A549 (cell line): ENCODE data around the gene BRAF. TPM values are rescaled to one million over a fixed set of nuclear protein-coding genes. Genes with fewer than 3 reads are reported as not detected.

Experiments used
- ATAC-seq, 2 experiments: fragments of 200-7000 bp in 1 of 2; fragments of >200 bp in 1 of 2; cut with Nextera tagmentation in 1 of 2; cut with Tn5 transposase in 1 of 2; 3 replicates each; pipeline versions ENCODE4 v1.8.0 to v1.9.1; 2018 to 2020; ENCODE audit warnings: mild to moderate bottlenecking in 1 of 2, moderate library complexity in 1 of 2
- CTCF ChIA-PET: fragments of 300-600 bp; sonication (Branson Sonifier 250); formaldehyde crosslinking; extraction: SDS; loops from one replicate; lab custom pipeline; 2021; ENCODE audit warnings: antibody characterized with exemption, inconsistent platforms; lab: Yijun Ruan, JAX
- POLR2A ChIA-PET: fragments of 350-600 bp; formaldehyde crosslinking; extraction: SDS; loops from one replicate; lab custom pipeline; 2021; ENCODE audit warnings: antibody characterized with exemption, inconsistent platforms; lab: Yijun Ruan, JAX
- DNase-seq, 2 experiments: peaks; one replicate each; pipeline versions ENCODE4 v3.0.0 to v3.0.0-alpha.2; 2011 to 2016; ENCODE audit warnings: low read depth in 1 of 2, low spot score in 1 of 2
- FAIRE-seq: peaks from 2 replicates; lab custom pipeline; 2011; peaks lifted over from hg19 to GRCh38; lab: Jason Lieb, UNC
- H3K27ac ChIP-seq, 2 experiments: fragments of >200 bp; sonication (Bioruptor Twin); formaldehyde crosslinking; 3 replicates each; pipeline ENCODE4 v1.5.1; 2016 to 2017
- H3K4me1 ChIP-seq: fragments of >200 bp; sonication (Bioruptor Twin); formaldehyde crosslinking; 3 replicates; pipeline ENCODE4 v1.6.1; 2016
- H3K4me2 ChIP-seq: fragments of >200 bp; sonication (Bioruptor Twin); formaldehyde crosslinking; 3 replicates; pipeline ENCODE4 v1.6.1; 2016
- H3K4me3 ChIP-seq: fragments of >200 bp; sonication (Bioruptor Twin); formaldehyde crosslinking; 3 replicates; pipeline ENCODE4 v1.5.1; 2016
- H3K9me3 ChIP-seq: fragments of >200 bp; sonication (Bioruptor Twin); formaldehyde crosslinking; 3 replicates; pipeline ENCODE4 v1.6.1; 2016
- CBX2 ChIP-seq: fragments of 200-600 bp; sonication (generic); IDR thresholded peaks from 2 replicates; pipeline ENCODE4 v1.6.1; 2016; ENCODE audit warnings: low read depth, mild to moderate bottlenecking, borderline replicate concordance
- CHD4 ChIP-seq: fragments of 200-600 bp; sonication (generic); IDR thresholded peaks from 2 replicates; pipeline ENCODE4 v1.6.1; 2016; ENCODE audit warnings: antibody characterized with exemption, mild to moderate bottlenecking, borderline replicate concordance
- ELK1 ChIP-seq: fragments of 150-350 bp; IDR thresholded peaks from 2 replicates; pipeline ENCODE4 v1.6.1; 2014; ENCODE audit warnings: low read depth, mild to moderate bottlenecking, low read length
- EP300 ChIP-seq, 2 experiments: fragments of >200 bp; sonication (Bioruptor Twin); formaldehyde crosslinking; IDR thresholded peaks; 2 replicates in 1 of 2; 3 replicates in 1 of 2; pipeline ENCODE4 v1.6.1; 2016 to 2017
- ESRRA ChIP-seq: fragments of 150-350 bp; IDR thresholded peaks from 2 replicates; pipeline ENCODE4 v1.6.1; 2014; ENCODE audit warnings: mild to moderate bottlenecking, low read length, borderline replicate concordance
- FOSB ChIP-seq: fragments of 250-450 bp; sonication (Bioruptor Pico); IDR thresholded peaks from 2 replicates; pipeline ENCODE4 v1.5.0; 2020; ENCODE audit warnings: mild to moderate bottlenecking, moderate library complexity
- FOSL2 ChIP-seq, 2 experiments: fragments of 450-650 bp in 1 of 2; fragments of >200 bp in 1 of 2; sonication (Bioruptor Twin) in 1 of 2; formaldehyde crosslinking; IDR thresholded peaks; 2 replicates each; pipeline versions ENCODE4 v1.5.0 to v1.6.1; 2016 to 2020; ENCODE audit warnings: mild to moderate bottlenecking in 1 of 2, moderate library complexity in 1 of 2
- HDAC2 ChIP-seq: fragments of 200-600 bp; sonication (generic); IDR thresholded peaks from 2 replicates; pipeline ENCODE4 v1.6.1; 2016
- JUN ChIP-seq, 2 experiments: fragments of >200 bp; sonication (Bioruptor Twin); formaldehyde crosslinking; IDR thresholded peaks; 2 replicates in 1 of 2; 3 replicates in 1 of 2; pipeline ENCODE4 v1.6.1; 2016 to 2017
- JUNB ChIP-seq: fragments of >200 bp; sonication (Bioruptor Twin); formaldehyde crosslinking; IDR thresholded peaks from 2 replicates; pipeline ENCODE4 v1.6.1; 2016
- NFE2L2 ChIP-seq: fragments of 150-350 bp; conservative IDR thresholded peaks from 2 replicates; pipeline ENCODE4 v1.6.1; 2014; ENCODE audit warnings: low read length
- PBX3 ChIP-seq: IDR thresholded peaks from 2 replicates; pipeline ENCODE4 v1.6.1; 2012
- PHF8 ChIP-seq: fragments of 200-600 bp; sonication (generic); IDR thresholded peaks from 2 replicates; pipeline ENCODE4 v1.6.1; 2016; ENCODE audit warnings: low read depth, mild to moderate bottlenecking, antibody characterized with exemption, moderate library complexity, borderline replicate concordance
- RARB ChIP-seq: fragments of 250-450 bp; sonication (Bioruptor Pico); IDR thresholded peaks from 2 replicates; pipeline ENCODE4 v1.8.0; 2021; ENCODE audit warnings: mild to moderate bottlenecking, moderate library complexity
- SREBF2 ChIP-seq: fragments of 450-650 bp; IDR thresholded peaks from 2 replicates; pipeline ENCODE4 v1.6.1; 2014; ENCODE audit warnings: mild to moderate bottlenecking, moderate library complexity
- ZC3H11A ChIP-seq: fragments of 450-650 bp; IDR thresholded peaks from 2 replicates; pipeline ENCODE4 v1.6.1; 2014; ENCODE audit warnings: antibody characterized with exemption, mild to moderate bottlenecking
- WGBS: methylation state at CpG from one replicate; pipeline ENCODE4 v1.1.6; 2017; ENCODE audit errors: missing lambda C conversion rate; 5-methylcytosine and 5-hydroxymethylcytosine counted together
- polyA plus RNA-seq, 4 experiments: library from polyadenylated mRNA; depleted of rRNA in 3 of 4; stranded (reverse); fragments of >200 nt; fragmentation: RNase III in 1 of 4; extraction: RNeasy Plus Mini Kit Qiagen cat#74134 plus additional on column Dnase treatment in 1 of 4; gene quantifications; 2 replicates in 3 of 4; 3 replicates in 1 of 4; pipeline ENCODE4 v1.2.3, GENCODE V29; 2011 to 2017
- TF ChIP-seq, protein P1 (sequence below): fragments of 250-450 bp; sonication (Bioruptor Pico); IDR thresholded peaks from 2 replicates; pipeline ENCODE4 v1.5.0; 2021; ENCODE audit warnings: mild to moderate bottlenecking, moderate library complexity, borderline replicate concordance

BRAF gene
- polyA plus RNA-seq, 2 of the 4 experiments (the other 2 are of a cell fraction), result 6.1 to 19.7 TPM

DNA sequence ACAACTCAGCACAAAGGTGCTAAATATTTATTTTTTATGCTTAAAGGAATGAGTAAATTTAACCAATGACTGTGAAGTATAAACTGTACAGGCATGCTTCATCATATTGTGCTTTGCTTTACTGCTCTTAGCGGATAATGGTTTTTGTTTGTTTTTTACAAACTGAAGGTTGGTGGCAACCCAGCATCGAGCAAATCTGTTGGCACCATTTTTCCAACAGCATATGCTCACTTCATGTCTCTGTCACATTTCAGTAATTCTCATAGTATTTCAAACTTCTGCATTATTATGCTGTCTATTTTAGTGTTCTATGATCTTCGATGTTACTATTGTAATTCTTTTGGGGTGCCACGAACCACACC, 22.8 kb downstream of the BRAF start:
- Histone ChIP-seq H3K27ac (no peak overlapping the region), H3K4me3 (no peak overlapping the region), H3K4me2 (no peak overlapping the region), H3K4me1 (peaks cover 7% of the 10 kb centered on the region; the same call in 1 of the 3 replicates), H3K9me3 (no peaks in the 10 kb centered on the region)
- CTCF ChIA-PET, result interaction anchor here (1.0 kb wide), 3 partner anchors 16 to 22 kb away, joined by 3 to 4 read pairs (median 3); partner anchors contain the start of gene BRAF
- 96% methylated on average over 4 of the region's 4 CpGs for whole genome bisulfite sequencing
- POLR2A ChIA-PET, result no interaction called here
- no peak for ATAC-seq
- TF ChIP-seq PHF8, result no peak
- no peak for FAIRE-seq
- no peak for DNase-seq

DNA sequence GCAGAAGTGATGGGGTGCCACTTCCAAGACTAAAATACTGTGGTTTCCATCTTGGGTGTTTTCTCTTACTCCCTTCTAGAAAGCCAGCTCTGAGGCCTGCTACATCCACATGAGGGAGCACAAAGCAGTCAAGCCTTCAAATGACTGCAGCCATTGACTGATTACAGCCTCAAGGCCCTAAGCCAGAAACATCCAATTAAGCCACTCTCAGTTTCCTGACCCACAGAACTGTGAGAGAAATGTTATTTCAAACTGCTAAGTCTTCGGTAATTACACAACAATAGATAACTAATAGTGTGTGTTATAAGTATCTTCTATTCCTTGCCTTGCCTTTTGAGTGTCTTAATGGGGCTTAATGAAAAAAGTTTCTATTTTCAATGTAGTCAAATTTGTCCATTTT, 24.8 kb downstream of the BRAF start:
- ChIA-PET POLR2A (no interaction called here), CTCF (interaction anchor here (1.0 kb wide), 1 partner anchor 24 kb away, joined by 3 read pairs; no protein-coding TSS in a partner anchor)
- TF ChIP-seq NFE2L2 (no peak), PBX3 (no peak), EP300 (IDR thresholded peaks at IDR 0.05) (no peak)
- Histone ChIP-seq H3K9me3 (no peaks in the 10 kb centered on the region), H3K27ac (no peak overlapping the region), H3K4me3 (no peak overlapping the region), H3K4me2 (no peak overlapping the region), H3K4me1 (peaks cover 7% of the 10 kb centered on the region; the same call in 1 of the 3 replicates)
- FAIRE-seq (no peak), DNase-seq (no peak), ATAC-seq (no peak)
- WGBS, result 100% methylated on average over 1 of the region's 1 CpG

GRCh38 chr7:140898786-140899536, 25.8 kb downstream of the BRAF start:
- DNase-seq (no peak), FAIRE-seq (no peak), ATAC-seq (no peak)
- ChIA-PET POLR2A (no interaction called here), CTCF (no interaction called here)
- Histone ChIP-seq H3K4me2 (no peak overlapping the region), H3K4me1 (peaks cover 7% of the 10 kb centered on the region; the same call in 1 of the 3 replicates), H3K4me3 (no peak overlapping the region), H3K27ac (no peak overlapping the region), H3K9me3 (no peaks in the 10 kb centered on the region)
- WGBS, result 87% methylated on average over 3 of the region's 3 CpGs
- TF ChIP-seq ESRRA, result no peak

DNA sequence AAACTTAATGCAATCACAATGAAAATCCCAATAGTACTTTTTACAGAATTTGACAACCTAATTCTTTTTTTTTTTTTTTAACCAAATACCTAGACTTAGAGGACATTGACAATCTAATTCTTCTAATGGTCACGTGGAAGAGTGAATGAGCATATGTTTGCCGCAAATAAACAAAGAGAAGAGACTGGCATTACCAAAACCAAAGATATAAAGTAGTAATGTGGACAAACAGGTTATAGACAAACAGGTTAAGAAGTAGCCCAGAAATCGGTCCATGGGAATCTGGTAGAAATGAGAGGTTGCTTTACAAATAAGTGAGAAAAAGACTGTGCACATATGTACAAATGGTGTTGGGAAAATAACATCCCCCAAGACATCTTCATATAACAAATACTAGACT, 27.7 kb downstream of the BRAF start:
- ChIA-PET CTCF (interaction anchor here (0.6 kb wide), 1 partner anchor 67 kb away, joined by 3 read pairs; no protein-coding TSS in a partner anchor), POLR2A (no interaction called here)
- WGBS, result 94% methylated on average over 3 of the region's 3 CpGs
- no peak overlapping the region for H3K4me2 ChIP-seq
- ATAC-seq (no peak), FAIRE-seq (no peak), DNase-seq (no peak)
- H3K27ac ChIP-seq, result no peak overlapping the region
- TF ChIP-seq SREBF2 (no peak), FOSB (no peak), RARB (no peak), CBX2 (no peak), CHD4 (no peak), HDAC2 (no peak), JUNB (no peak), ELK1 (no peak), JUN (IDR thresholded peaks at IDR 0.05) (no peak), FOSL2 (IDR thresholded peaks at IDR 0.05) (no peak), FOSL2 (CRISPR knock-in tag; IDR thresholded peaks at IDR 0.05) (no peak), ZC3H11A (no peak)
- TF ChIP-seq, protein P1, sequence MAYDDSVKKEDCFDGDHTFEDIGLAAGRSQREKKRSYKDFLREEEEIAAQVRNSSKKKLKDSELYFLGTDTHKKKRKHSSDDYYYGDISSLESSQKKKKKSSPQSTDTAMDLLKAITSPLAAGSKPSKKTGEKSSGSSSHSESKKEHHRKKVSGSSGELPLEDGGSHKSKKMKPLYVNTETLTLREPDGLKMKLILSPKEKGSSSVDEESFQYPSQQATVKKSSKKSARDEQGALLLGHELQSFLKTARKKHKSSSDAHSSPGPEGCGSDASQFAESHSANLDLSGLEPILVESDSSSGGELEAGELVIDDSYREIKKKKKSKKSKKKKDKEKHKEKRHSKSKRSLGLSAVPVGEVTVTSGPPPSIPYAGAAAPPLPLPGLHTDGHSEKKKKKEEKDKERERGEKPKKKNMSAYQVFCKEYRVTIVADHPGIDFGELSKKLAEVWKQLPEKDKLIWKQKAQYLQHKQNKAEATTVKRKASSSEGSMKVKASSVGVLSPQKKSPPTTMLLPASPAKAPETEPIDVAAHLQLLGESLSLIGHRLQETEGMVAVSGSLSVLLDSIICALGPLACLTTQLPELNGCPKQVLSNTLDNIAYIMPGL (CRISPR knock-in tag), result no peak
- H3K9me3 ChIP-seq, result no peaks in the 10 kb centered on the region
- H3K4me3 ChIP-seq, result no peak overlapping the region
- H3K4me1 ChIP-seq, result peaks cover 7% of the 10 kb centered on the region; the same call in 1 of the 3 replicates
